K562 (cell line): ENCODE data around the gene ZFAND3. TPM values are rescaled to one million over a fixed set of nuclear protein-coding genes. Genes with fewer than 3 reads are reported as not detected.

ENCODE experiments used
- ATAC-seq: fragments of 200-7000 bp; cut with Tn5 transposase; 3 replicates; pipeline ENCODE4 v1.9.1; 2020; ENCODE audit warnings: moderate library complexity
- BruUV-seq: library from RNA; stranded (reverse); fragments of 400-500 nt; replicated peaks from 2 replicates; lab custom pipeline; 2021; lab: Mats Ljungman, UMichigan
- CTCF ChIA-PET: fragments of 300-600 bp; formaldehyde crosslinking; extraction: SDS; loops from one replicate; lab custom pipeline; 2021; ENCODE audit warnings: low intra/inter-chr PET ratio; lab: Yijun Ruan, JAX
- POLR2A ChIA-PET: fragments of 300-600, 350-650 bp; sonication (Branson Sonifier 250); formaldehyde crosslinking; extraction: SDS; loops from one replicate; lab custom pipeline; 2021; ENCODE audit warnings: antibody characterized with exemption, inconsistent platforms; lab: Yijun Ruan, JAX
- DNase-seq, 4 experiments: peaks; one replicate each; pipeline versions ENCODE4 v3.0.0 to v3.0.0-alpha.2; 2011 to 2018; ENCODE audit warnings: low spot score in 3 of 4, mixed read lengths in 3 of 4; ENCODE audit errors: extremely low read depth in 1 of 4
- FAIRE-seq: peaks from 2 replicates; lab custom pipeline; 2011; peaks lifted over from hg19 to GRCh38; lab: Jason Lieb, UNC
- H2AFZ ChIP-seq: 2 replicates; pipeline ENCODE4 v1.6.0; 2011; ENCODE audit warnings: low read depth, low read length, control low read depth, inconsistent platforms
- H3K27ac ChIP-seq: fragments of 200-600 bp; 3 replicates; pipeline ENCODE4 v1.8.0; 2011; ENCODE audit warnings: low read depth, mild to moderate bottlenecking, control low read depth, inconsistent platforms, low read length, moderate library complexity, mixed read lengths; ENCODE audit errors: extremely low read depth
- H3K27me3 ChIP-seq, 2 experiments: fragments of 300-600 bp in 1 of 2; 2 replicates in 1 of 2; 3 replicates in 1 of 2; pipeline versions ENCODE4 v1.6.0 to v1.8.0; 2011; ENCODE audit warnings: inconsistent platforms in 2 of 2, low read length in 2 of 2, mild to moderate bottlenecking in 1 of 2, mixed read lengths in 1 of 2, moderate library complexity in 1 of 2; ENCODE audit not compliant: control insufficient read depth in 2 of 2, insufficient read depth in 2 of 2
- H3K36me3 ChIP-seq: fragments of 300-600 bp; 3 replicates; pipeline ENCODE4 v1.8.0; 2011; ENCODE audit warnings: mild to moderate bottlenecking, low read length, inconsistent platforms; ENCODE audit not compliant: control insufficient read depth, insufficient read depth
- H3K4me1 ChIP-seq, 2 experiments: fragments of 200-600 bp in 1 of 2; replicated peaks in 1 of 2; 2 replicates in 1 of 2; 3 replicates in 1 of 2; pipeline versions ENCODE4 v1.5.1 to v1.8.0; 2011; ENCODE audit warnings: inconsistent platforms in 2 of 2, low read length in 2 of 2, mild to moderate bottlenecking in 1 of 2, mixed read lengths in 1 of 2, moderate library complexity in 1 of 2; ENCODE audit not compliant: control insufficient read depth in 2 of 2, insufficient read depth in 2 of 2
- H3K4me2 ChIP-seq: 2 replicates; pipeline ENCODE4 v1.6.1; 2011; ENCODE audit warnings: low read length, control low read depth, inconsistent platforms, mixed read lengths; ENCODE audit not compliant: insufficient read depth
- H3K4me3 ChIP-seq: fragments of 200-600 bp; sonication (generic), shearing (Covaris generic); 2 replicates; pipeline ENCODE4 v1.5.1; 2016; ENCODE audit warnings: control low read depth, inconsistent platforms
- H3K79me2 ChIP-seq: fragments of 200-600 bp; 3 replicates; pipeline ENCODE4 v1.8.0; 2011; ENCODE audit warnings: low read length, inconsistent platforms; ENCODE audit not compliant: control insufficient read depth, insufficient read depth
- H3K9ac ChIP-seq, 2 experiments: 2 replicates each; pipeline versions ENCODE4 v1.6.0 to v1.6.1; 2011; ENCODE audit warnings: low read depth in 2 of 2, low read length in 2 of 2, control low read depth in 1 of 2, inconsistent platforms in 1 of 2, mild to moderate bottlenecking in 1 of 2, mixed read lengths in 1 of 2; ENCODE audit not compliant: insufficient read depth in 1 of 2
- H3K9me1 ChIP-seq: one replicate; pipeline ENCODE4 v1.6.0; 2011; ENCODE audit warnings: inconsistent platforms, mild to moderate bottlenecking, low read length, moderate library complexity; ENCODE audit not compliant: control insufficient read depth, insufficient read depth
- H3K9me3 ChIP-seq: replicated peaks from 2 replicates; pipeline ENCODE4 v1.5.1; 2011; ENCODE audit warnings: low read depth, low read length, inconsistent platforms; ENCODE audit not compliant: control insufficient read depth, insufficient read depth
- H4K20me1 ChIP-seq: replicated peaks from 2 replicates; pipeline ENCODE4 v1.6.1; 2011; ENCODE audit warnings: low read length, inconsistent platforms, mixed read lengths; ENCODE audit not compliant: control insufficient read depth, insufficient read depth
- CGGBP1 ChIP-seq: fragments of 250-450 bp; sonication (Bioruptor Pico); IDR thresholded peaks from 2 replicates; pipeline ENCODE4 v1.9.0; 2021; ENCODE audit warnings: mild to moderate bottlenecking
- FUS ChIP-seq: fragments of 200-400 bp; formaldehyde crosslinking; optimal IDR thresholded peaks from 2 replicates; pipeline ENCODE3; 2017; ENCODE audit warnings: low read depth, low read length
- MED1 ChIP-seq: sonication (generic); formaldehyde crosslinking; IDR thresholded peaks from 2 replicates; pipeline ENCODE4 v1.8.1; 2023; ENCODE audit warnings: missing genetic modification reagents, borderline replicate concordance
- THRAP3 ChIP-seq: fragments of 450-650 bp; IDR thresholded peaks from 2 replicates; pipeline ENCODE4 v1.6.1; 2016; ENCODE audit warnings: mild to moderate bottlenecking, inconsistent platforms, borderline replicate concordance
- WHSC1 ChIP-seq: IDR thresholded peaks from one replicate; pipeline ENCODE4 v1.6.1; 2012; ENCODE audit warnings: low read length, control low read depth, inconsistent platforms
- ZKSCAN8 ChIP-seq: fragments of 200-800 bp; sonication (Bioruptor generic); IDR thresholded peaks from 2 replicates; pipeline ENCODE4 v1.6.1; 2016; ENCODE audit warnings: missing genetic modification characterization, missing compliant biosample characterization
- ZNF134 ChIP-seq: fragments of 250-450 bp; sonication (Bioruptor Pico); conservative IDR thresholded peaks from 2 replicates; pipeline ENCODE4 v1.4.0; 2020
- ZNF764 ChIP-seq: fragments of 250-450 bp; sonication (Bioruptor Pico); IDR thresholded peaks from 2 replicates; pipeline ENCODE4 v1.4.0; 2020; ENCODE audit warnings: low read depth, mild to moderate bottlenecking, moderate library complexity
- WGBS: fragments of 100-300 bp; shearing (Covaris generic); methylation state at CpG from one replicate; pipeline ENCODE4 v1.1.6; 2016; ENCODE audit warnings: low coverage, mixed read lengths; ENCODE audit not compliant: insufficient coverage; ENCODE audit errors: missing lambda C conversion rate; 5-methylcytosine and 5-hydroxymethylcytosine counted together
- in situ Hi-C: fragments of 300-500 bp; cut with MboI; formaldehyde crosslinking; loops from 4 replicates; pipeline ENCODE4 v1.15.0; 2018; ENCODE audit warnings: inconsistent platforms, mixed read lengths
- intact Hi-C: fragments of 100-400 bp; cut with micrococcal nuclease; formaldehyde crosslinking; loops from 2 replicates; pipeline ENCODE4 v1.14.2; 2022
- polyA plus RNA-seq, 8 experiments: library from polyadenylated mRNA; depleted of rRNA in 4 of 8; stranded (reverse) in 5 of 8; unstranded in 3 of 8; fragments of >200 nt; fragmentation: Nextera tagmentation in 2 of 8; fragmentation: Illumina TruSeq in 1 of 8; extraction: Ambion mirVana in 2 of 8; extraction: Trizol in 1 of 8; gene quantifications; 2 replicates each; pipeline versions ENCODE4 v1.2.1 to v1.2.3, GENCODE V29; 2011 to 2014; ENCODE audit warnings: inconsistent platforms in 1 of 8, missing spikeins in 1 of 8
- total RNA-seq, 7 experiments: library from RNA; depleted of rRNA in 6 of 7; stranded (reverse); fragments of >200 nt in 6 of 7; fragmentation: Illumina TruSeq in 2 of 7; extraction: Trizol in 2 of 7; gene quantifications; 2 replicates each; pipeline versions ENCODE4 v1.2.1 to v1.2.3, GENCODE V29; 2011 to 2021; ENCODE audit warnings: low replicate concordance in 1 of 7

Gene ZFAND3
- total and polyA plus RNA-seq, 9 of the 15 experiments (the other 6 are each of a cell fraction or from before 2014, with no cell fraction given): 0.81 to 26.6 (median 11.8) TPM

DNA sequence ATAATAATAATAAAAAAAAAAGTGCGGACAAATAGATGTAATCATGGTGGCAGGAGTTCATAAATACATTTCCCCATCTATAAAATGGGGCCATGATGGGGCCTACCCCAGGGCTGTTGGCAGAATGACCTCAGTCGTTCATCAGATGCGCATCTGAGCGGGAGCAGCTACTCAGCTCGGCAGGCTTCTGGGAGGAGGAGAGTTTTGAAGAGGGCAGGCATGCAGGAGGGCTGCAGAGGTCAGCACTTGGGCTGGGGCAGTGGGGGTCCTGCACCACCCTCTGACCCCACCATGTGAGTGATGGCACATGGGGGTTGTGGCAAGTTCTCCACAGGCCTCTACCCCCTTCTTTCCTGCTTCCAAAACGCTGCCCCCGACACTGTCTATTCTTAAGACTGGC, 373.5 kb downstream of the ZFAND3 start:
- ChIA-PET CTCF (no interaction called here), POLR2A (interaction anchor here (0.6 kb wide), 1 partner anchor 1082 kb away, joined by 7 read pairs; no protein-coding TSS in a partner anchor)
- H3K4me1 ChIP-seq: no peaks in the 10 kb centered on the region
- ATAC-seq (no peak), FAIRE-seq (no peak), DNase-seq (no peak)
- no peak overlapping the region for H3K27ac ChIP-seq
- in situ Hi-C loops: no loop called here
- no TSS peak for BruUV-seq
- intact Hi-C loops: no loop called here
- no peak overlapping the region for H3K4me2 ChIP-seq
- no peaks in the 10 kb centered on the region for H3K9me3 ChIP-seq
- H3K27me3 ChIP-seq: peaks cover 24 to 44% of the 10 kb centered on the region in 2 experiments
- H3K36me3 ChIP-seq: no peaks in the 10 kb centered on the region
- H3K79me2 ChIP-seq: no peaks in the 10 kb centered on the region
- TF ChIP-seq THRAP3: no peak
- no peak for TF ChIP-seq ZNF764
- no peak for TF ChIP-seq WHSC1
- no peak for TF ChIP-seq CGGBP1
- no peak for TF ChIP-seq FUS
- TF ChIP-seq ZNF134: no peak
- no peak for TF ChIP-seq ZKSCAN8 (CRISPR knock-in tag)
- no peak for TF ChIP-seq MED1 (CRISPR knock-in tag)
- no peak overlapping the region for H3K9ac ChIP-seq
- H2AFZ ChIP-seq: no peak overlapping the region
- peaks cover 4% of the 10 kb centered on the region; the same call in 1 of the 2 replicates for H4K20me1 ChIP-seq
- no peak overlapping the region for H3K4me3 ChIP-seq
- 1% methylated on average over 7 of the region's 7 CpGs for WGBS
- H3K9me1 ChIP-seq: no peaks in the 10 kb centered on the region
